Stimulated activated CD4-positive, alpha-beta T cell treated with anti-CD3 and anti-CD28 coated beads, Interleukin-12 subunit alpha, Interleukin-12 subunit beta, amount 100 ng/mL, for 24 hours (primary cell): ENCODE results near the gene MPPE1.
"Not testable (repeated sequence)": the region's sequence is repeated elsewhere in the genome, so short reads cannot be mapped to it uniquely, and the experiment has no call there.

ENCODE experiments used
- DNase-seq, 2 experiments: peaks; one replicate each; pipeline ENCODE4 v3.0.0-alpha.2; 2020; ENCODE audit warnings: low read depth in 2 of 2

The MPPE1 gene

GRCh38 chr18:11925800-11926481 lies 17.8 kb upstream of the MPPE1 start:
- no peak for DNase-seq

GRCh38 chr18:11923450-11923849 lies 15.3 kb upstream of the MPPE1 start:
- no peak for DNase-seq

GRCh38 chr18:11919522-11919921 lies 11.4 kb upstream of the MPPE1 start:
- not testable (repeated sequence) for DNase-seq

GRCh38 chr18:11916880-11917279 lies 8.8 kb upstream of the MPPE1 start:
- DNase-seq, result not testable (repeated sequence)

- DNase-seq, result no peak
Measured at GRCh38 chr18:11909591-11910026, 1.5 kb upstream of the MPPE1 start.

- peak in 1 of 2 experiments; percentile 20 for DNase-seq
Measured at GRCh38 chr18:11909061-11909455, 941 bp upstream of the MPPE1 start.

- DNase-seq, result no peak
Measured at GRCh38 chr18:11906926-11907874, 917 bp downstream of the MPPE1 start.

GRCh38 chr18:11906176-11906575 lies 1.9 kb downstream of the MPPE1 start:
- DNase-seq, result no peak

GRCh38 chr18:11905613-11906012 lies 2.5 kb downstream of the MPPE1 start:
- no peak for DNase-seq

GRCh38 chr18:11902522-11903292 lies 5.4 kb downstream of the MPPE1 start:
- DNase-seq, result no peak

GRCh38 chr18:11901826-11902438 lies 6.2 kb downstream of the MPPE1 start:
- DNase-seq, result no peak

GRCh38 chr18:11899063-11899462 lies 9.1 kb downstream of the MPPE1 start:
- DNase-seq, result no peak

GRCh38 chr18:11897781-11898180 lies 10.3 kb downstream of the MPPE1 start:
- no peak for DNase-seq

- not testable (repeated sequence) for DNase-seq
Measured at GRCh38 chr18:11892438-11892837, 15.7 kb downstream of the MPPE1 start.

- no peak for DNase-seq
Measured at GRCh38 chr18:11891737-11892136, 16.4 kb downstream of the MPPE1 start.

- no peak for DNase-seq
Measured at GRCh38 chr18:11889284-11889683, 18.8 kb downstream of the MPPE1 start.

- DNase-seq, result no peak
Measured at GRCh38 chr18:11888726-11889125, 19.4 kb downstream of the MPPE1 start.

GRCh38 chr18:11887328-11888128 lies 20.6 kb downstream of the MPPE1 start:
- no peak for DNase-seq

- DNase-seq, result no peak
Measured at GRCh38 chr18:11886577-11887110, 21.5 kb downstream of the MPPE1 start.

GRCh38 chr18:11885278-11885947 lies 22.7 kb downstream of the MPPE1 start:
- DNase-seq, result no peak
